NOMO-1 treated with DMSO at 0.1 percent for 48 hours (cell line): ENCODE data around the gene MUC2.

Source experiments
- DNase-seq: peaks from one replicate; lab custom pipeline; 2025; ENCODE audit not compliant: unreplicated experiment; lab: John Stamatoyannopoulos, UW

The MUC2 gene

GRCh38 chr11:1050581-1051355, 23.9 kb upstream of the MUC2 start:
- DNase-seq, result peak; percentile 60

DNA sequence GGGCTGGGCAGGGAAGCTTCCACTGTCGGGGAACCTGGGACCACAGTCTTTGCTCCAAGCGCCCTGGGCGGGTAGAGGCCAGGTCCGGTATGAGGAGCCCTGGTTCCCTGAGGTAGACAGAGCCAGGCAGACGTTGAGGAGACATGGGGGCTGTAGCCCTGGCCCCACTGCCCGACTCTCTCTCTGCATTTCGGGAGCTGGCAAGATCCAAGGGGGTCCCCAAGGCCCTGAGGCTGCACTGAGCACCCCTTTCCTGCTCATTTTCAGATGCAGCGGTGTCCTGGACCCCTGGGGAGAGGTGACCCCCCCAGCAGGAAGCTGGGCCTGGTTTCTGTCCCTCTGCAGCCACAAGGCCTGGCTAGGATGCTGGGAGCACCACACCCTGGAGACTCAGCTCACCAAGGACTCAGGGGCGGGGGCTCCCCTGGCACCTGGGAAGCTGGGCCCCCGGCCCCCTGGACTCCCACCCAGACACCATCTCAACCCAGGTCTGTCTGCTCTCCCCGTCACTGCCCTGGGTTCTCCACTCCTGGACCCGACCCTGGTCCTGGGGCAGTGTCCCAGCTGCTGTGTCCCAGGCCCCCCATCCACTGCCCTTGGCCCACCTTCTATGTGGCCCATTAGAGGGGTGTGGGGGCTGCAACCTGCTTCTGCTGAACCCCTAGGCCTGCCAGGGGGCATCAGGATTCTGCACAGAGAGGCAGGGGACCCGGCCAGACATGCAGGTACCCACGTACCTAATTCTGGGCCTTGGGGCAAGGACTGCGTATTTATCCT, 23.1 kb upstream of the MUC2 start:
- no peak for DNase-seq

GRCh38 chr11:1052133-1053011, 22.3 kb upstream of the MUC2 start:
- DNase-seq, result no peak

DNA sequence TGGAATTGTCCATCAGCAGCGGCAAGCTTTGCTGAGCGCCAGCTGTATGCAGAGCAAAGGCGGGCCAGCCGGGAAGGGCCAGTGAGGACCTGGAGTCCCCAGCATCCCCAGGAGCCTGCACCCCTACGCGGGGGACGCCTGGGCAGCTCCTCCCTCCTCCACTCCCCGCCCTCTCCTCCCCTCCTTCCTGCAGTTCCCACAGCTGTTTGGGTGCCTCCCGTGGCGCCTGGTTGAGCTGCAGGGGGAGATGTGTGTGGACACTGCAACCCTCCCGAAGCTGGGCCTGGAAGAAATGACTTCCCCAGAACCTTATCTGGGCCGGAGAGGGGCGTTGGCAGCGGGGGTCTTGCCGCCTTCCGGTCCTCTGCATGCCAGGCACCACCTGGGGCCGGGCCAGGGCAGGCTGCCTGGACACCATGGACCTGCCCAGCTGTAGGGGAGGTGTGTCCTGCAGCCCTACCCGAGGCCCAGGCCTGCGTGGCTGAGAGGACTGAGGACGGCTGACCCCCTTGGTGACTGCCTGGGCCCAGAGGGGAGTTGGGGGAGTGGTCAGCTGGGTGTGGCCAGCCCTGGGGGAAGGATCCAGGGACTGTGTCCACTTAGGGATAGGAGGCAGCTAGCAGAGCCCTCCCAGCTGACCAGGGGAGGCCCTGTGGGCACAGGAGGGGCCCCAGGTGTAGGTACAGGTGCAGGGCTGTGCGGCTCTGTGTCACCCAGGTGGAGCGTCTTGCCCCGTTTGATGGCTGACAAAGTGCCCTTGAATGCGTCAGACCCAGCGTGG, 21.4 kb upstream of the MUC2 start:
- DNase-seq, result no peak

GRCh38 chr11:1054143-1055108, 20.2 kb upstream of the MUC2 start:
- DNase-seq, result no peak

- DNase-seq, result no peak
Observed at GRCh38 chr11:1055109-1055703, 19.5 kb upstream of the MUC2 start.

DNA sequence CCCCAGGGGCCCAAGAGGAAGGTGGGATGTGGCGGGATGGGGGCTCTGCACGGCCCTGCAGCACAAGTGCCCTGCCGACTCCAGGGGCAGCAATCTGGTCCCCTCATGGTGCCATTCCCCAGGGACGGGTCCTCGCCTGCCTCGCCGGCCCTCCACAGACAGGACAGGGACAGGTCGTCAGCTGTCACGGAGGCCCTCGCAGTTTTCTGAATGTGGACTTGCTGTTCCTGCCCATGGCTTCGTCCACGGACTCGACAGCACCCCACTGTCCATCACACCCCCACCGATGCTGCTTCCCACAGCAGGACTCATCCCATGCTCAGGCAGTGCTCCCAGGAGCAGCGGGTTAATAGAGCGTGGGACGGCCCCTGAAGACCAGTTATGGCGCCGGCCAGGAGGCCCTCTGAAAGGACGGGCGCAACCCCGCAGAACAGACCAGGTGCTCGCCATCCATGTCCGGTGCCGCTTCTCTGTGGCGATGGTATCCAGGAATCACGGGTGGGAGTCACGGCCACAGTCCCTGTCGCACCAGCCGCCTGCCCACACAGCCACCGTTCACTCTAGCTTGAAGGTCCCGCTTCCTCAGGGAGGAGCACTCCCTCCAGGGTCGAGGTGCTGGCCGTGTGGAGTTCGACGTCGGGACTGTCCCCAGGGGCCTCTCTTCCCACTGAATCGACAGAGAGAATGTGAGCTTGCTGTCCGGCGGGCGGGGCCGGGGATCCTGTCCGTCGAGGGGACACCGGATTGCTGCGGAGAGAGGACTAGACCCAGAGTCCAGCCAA, 18.5 kb upstream of the MUC2 start:
- no peak for DNase-seq

GRCh38 chr11:1057806-1058205, 16.9 kb upstream of the MUC2 start:
- no peak for DNase-seq

- DNase-seq, result no peak
Observed at GRCh38 chr11:1059759-1060158, 14.9 kb upstream of the MUC2 start.

DNA sequence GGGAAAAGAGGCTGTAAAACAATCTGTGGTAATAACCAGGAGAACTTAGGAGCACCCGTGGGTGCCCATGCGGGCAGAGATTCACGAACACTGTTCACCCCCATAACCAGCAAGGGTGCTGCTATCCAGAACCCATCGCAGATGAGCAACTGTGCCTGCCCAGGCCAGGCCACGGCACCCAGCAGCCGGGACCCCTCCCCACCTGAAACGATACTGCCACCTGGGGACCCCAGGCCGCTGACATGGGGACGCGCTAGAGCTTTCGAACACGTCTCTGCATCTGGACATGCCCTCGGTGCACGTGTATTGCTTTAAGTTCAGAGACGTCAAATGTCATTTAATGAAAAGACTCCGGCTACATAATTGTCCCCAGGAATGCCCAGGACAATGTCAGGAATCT, 14.3 kb upstream of the MUC2 start:
- DNase-seq, result no peak

GRCh38 chr11:1060852-1061616, 13.6 kb upstream of the MUC2 start:
- no peak for DNase-seq

GRCh38 chr11:1062075-1062820, 12.4 kb upstream of the MUC2 start:
- DNase-seq, result no peak

DNA sequence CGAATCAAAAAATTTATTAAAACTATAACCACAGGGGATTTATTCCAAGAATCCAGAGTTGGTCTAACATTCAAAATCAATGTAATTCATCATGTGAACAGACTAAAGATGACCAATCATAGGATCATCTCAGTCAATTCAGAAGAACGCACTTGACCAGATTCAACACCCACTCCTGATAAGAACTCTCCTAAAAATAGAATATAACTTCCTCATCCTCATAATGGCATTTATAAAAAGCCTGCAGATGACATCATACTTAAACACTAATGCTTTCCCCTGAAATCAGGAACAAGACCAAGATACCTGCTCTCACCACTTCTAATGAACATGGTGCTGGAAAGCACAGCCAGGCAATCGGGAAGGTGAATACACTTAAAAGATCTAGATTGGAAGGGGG, 10.5 kb upstream of the MUC2 start:
- peak; percentile 83 for DNase-seq

GRCh38 chr11:1067812-1068496, 6.7 kb upstream of the MUC2 start:
- DNase-seq, result no peak

DNA sequence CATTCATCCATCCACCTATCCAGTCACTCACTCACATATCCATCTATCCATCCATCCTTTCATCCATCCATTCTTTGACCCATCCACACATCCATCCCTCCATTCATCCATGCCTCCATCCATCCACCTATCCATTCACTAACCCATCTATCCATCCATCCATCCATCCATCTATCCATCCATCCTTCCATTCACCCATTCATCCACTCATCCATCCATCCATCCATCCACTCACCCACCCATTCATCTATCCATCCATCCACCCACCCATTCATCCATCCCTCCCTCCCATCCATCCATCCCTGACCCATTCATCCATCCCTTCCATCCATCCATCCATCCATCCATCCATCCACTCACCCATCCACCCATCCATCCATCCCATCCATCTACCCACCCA, 4.9 kb upstream of the MUC2 start:
- no peak for DNase-seq
